Activated CD4-positive, alpha-beta T cell treated with anti-CD3 and anti-CD28 coated beads, Interleukin-2, amount 50 U/mL, for 4 hours (primary cell): ENCODE measurements around the gene CDK16.

ENCODE experiments used
- DNase-seq, 2 experiments: peaks; one replicate each; pipeline ENCODE4 v3.0.0-alpha.2; 2020

CDK16 gene

DNA sequence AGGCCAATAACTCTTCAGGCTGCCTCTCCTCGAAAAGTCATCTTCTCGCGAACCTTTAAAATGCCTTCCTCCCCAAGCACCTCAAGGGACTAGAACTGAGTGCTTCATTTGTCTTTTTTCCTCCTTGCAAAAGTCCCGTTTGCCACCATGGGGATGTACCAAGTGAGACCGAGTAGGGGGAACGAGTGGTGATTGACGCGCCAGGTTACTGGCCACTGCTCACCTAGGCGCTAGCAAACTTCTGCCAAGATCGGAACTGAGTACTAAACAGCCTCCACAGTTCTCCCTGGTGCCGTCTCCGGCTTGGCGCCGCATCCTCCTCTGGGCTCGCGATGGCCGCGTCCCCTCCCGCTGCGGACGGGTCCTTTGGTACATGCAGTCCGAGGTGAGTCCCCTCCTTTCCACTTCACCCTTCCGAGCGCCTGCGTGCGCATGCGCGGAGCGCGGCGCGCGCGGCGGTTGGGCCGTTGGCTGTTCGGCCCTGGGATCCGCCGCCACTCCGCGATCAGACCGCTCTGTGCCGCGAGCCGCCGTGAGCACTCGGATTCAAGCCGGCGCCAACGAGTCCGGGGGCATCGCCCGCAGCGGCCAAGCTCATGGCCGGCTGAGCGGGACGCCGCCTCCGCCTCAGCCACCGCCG, at the start of gene CDK16:
Gene CDK16, plus strand, starts transcription at position 402 of the 640 bp plus-strand sequence. CDS start 4,877 bp downstream, outside the sequence.
- DNase-seq, result peak; percentile 54 to 55

GRCh38 chrX:47169273-47169672, 49.2 kb upstream of the CDK16 start:
- no peak for DNase-seq

- DNase-seq, result no peak
Observed at GRCh38 chrX:47169726-47170515, 48.6 kb upstream of the CDK16 start.

GRCh38 chrX:47170861-47171692, 47.4 kb upstream of the CDK16 start:
- DNase-seq, result no peak

DNA sequence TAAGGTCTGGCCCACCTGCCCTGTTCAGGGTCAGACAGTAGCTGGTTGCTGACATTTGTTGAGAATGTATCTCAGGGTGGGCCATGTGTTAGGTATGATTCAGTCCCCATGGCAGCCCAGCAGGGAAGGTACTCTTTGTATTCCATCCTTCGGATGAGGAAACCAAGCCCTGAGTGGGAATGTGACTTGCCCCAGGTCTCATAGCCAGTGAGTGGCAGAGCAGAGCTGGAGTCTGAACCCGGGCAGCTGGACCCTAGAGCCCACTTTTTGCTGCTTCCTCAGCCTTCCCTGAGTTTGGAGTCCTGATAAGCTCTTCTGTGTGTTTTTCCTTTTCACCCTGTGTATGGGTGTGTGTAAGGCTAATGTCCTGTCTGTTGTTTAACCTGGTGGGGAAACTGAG, 46.5 kb upstream of the CDK16 start:
- no peak for DNase-seq

- DNase-seq, result no peak
Observed at GRCh38 chrX:47172549-47172948, 45.9 kb upstream of the CDK16 start.

GRCh38 chrX:47172971-47173792, 45.3 kb upstream of the CDK16 start:
- no peak for DNase-seq

DNA sequence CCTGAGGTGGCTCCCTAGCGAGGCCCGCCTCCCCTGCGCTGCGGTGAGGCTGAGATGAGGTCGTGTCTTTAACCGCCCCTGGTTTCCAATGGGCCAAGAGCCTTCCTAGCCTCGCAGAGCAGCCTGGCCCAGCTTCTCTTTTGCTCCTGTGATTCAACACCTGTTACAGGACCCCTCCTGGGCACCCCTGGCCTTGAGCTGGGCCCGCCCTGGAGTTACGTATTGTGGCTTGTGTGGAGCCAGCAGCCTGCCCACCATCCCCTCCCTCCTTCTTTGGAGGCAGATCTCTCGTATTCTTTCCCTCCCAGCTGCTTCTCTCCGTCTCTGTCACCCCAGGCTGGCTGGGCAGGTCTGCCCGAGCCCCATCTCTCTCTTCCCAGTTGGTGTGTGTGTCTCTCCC, 44.1 kb upstream of the CDK16 start:
- DNase-seq, result no peak

DNA sequence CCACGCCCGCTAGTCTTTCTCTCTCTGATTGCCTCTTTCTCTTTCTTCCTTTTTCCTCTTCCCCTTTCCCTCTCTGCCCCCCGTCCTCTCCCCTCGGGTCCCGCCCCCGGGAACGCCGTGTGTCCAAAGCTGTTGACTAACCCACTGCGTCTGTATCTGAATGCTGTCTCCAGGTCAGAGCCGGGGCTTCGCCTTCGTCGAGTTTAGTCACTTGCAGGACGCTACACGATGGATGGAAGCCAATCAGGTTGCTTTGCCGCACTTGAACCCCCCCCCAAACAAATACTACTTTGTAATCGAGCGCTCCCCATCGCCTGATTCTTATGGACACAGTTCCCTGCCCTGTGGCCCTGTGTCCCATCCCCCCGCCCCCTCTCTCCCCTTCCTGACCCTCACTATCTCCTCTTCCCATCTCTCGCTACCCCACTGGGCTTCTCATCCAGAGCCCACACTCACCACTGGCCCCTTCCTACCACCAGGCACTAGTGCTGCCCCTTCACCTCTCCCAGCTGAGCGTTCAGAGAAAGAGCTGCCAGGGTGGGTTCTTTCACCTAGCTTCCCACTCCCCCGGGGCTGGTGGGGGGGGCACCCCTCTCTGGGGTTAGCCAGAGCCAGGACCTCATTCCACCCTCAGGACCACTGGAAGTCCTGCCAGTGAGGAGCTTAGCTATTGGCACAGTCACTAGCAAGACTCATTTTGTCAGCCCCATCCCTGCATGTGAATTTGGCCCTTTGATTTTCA, 43.5 kb upstream of the CDK16 start:
- no peak for DNase-seq

DNA sequence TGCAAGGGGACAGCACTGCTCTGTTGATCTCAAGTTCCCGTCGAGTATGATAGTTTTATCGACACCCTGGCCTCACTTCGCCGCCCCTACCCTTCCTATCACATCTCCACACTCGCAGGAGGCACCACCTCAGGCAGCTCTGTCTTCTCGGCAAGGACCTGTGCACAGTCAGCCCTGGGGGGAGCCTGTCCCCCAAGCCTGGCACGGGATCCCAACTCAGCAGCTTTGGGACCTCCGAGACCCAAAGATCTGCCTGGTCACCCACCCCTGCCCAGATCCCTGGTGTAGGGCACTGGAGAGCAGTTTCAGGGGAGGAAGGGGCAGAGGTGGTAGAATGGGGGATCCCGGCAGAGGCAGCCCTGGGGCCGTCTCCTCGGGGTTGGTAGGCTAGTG, 42.9 kb upstream of the CDK16 start:
- DNase-seq, result no peak

DNA sequence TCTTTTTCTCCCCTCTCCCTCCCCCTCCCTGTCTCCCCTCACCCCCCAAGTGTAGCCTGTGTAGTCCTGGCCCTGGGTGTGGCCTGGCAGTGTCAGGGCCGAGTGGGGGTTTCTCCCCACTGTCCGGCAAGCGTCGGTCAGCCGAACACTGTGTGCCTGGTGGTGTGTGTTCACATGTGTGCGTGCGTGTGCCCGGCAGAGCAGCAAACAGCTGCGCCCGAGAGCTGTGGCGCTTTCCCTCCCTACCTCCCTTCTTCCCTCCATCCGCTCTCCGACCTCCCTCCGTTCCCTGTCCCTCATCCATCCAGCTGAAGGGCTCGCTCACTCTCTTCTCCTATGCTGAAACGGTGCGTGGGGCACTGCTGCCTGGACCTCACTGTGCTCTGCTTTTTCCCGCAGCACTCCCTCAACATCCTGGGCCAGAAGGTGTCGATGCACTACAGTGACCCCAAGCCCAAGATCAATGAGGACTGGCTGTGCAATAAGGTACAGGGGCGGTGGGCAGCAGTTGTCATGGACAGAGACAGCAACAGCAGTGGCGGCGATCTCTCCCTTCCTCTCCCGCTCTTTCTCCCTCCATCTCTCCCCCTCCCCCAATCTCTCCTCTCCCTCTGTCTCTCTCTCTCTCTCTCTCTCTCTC, 42.3 kb upstream of the CDK16 start:
- DNase-seq, result no peak

DNA sequence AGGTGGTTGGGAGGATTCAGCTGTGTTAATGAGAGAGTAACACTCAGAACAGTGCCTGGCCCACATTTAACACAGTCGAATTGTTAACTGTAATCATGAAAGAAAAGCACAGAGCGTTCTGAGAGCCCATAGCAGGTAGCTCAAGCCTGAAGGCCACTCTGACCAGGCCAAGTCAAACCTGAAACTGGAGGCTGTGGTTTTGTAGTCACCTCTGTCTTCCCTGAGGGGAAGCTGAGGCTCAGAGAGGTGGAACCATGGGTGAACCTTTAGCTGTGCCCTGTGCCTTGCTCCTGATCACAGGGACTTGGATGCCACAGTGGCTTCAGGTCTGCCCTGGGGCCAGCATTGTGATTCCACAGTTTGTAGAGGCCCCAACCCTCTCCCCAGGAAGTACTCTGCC, 41.4 kb upstream of the CDK16 start:
- DNase-seq, result no peak

GRCh38 chrX:47178337-47178736, 40.1 kb upstream of the CDK16 start:
- no peak for DNase-seq

DNA sequence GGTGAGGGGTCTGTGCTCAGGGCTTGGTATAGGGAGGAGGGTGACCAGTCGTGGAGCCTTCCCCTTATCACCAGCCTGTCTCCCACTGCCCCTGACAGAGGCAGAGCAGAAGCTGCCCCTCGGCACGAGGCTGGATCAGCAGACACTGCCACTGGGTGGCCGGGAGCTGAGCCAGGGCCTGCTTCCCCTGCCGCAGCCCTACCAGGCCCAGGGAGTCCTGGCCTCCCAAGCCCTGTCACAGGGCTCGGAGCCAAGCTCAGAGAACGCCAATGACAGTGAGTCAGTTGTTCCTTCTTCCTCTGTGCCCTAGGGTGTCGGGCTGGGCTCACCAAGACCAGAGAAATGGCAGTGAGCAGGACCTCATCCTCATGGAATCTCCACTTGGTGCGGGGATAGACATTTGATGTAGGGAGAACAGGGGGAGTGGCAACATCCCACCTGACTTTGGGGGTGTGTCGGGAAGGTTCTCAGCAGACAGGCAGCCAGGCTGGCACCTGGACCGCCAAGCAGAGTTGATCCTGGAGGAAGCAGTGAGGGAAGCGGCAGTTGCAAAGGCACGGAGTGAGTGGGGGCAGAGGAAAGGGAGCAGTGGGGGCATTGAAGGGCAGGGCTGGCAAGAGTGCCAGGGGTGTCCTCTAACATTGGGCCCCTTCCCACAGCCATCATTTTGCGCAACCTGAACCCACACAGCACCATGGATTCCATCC, 39.1 kb upstream of the CDK16 start:
- DNase-seq, result no peak

- no peak for DNase-seq
Observed at GRCh38 chrX:47179928-47180255, 38.6 kb upstream of the CDK16 start.

GRCh38 chrX:47180346-47180745, 38.1 kb upstream of the CDK16 start:
- no peak for DNase-seq

GRCh38 chrX:47181301-47181700, 37.2 kb upstream of the CDK16 start:
- no peak for DNase-seq

GRCh38 chrX:47182106-47182700, 36.3 kb upstream of the CDK16 start:
- DNase-seq, result no peak

- no peak for DNase-seq
Observed at GRCh38 chrX:47184486-47184885, 34.0 kb upstream of the CDK16 start.

- no peak for DNase-seq
Observed at GRCh38 chrX:47185241-47185640, 33.2 kb upstream of the CDK16 start.
